HepG2 (cell line): ENCODE data around the gene ZNF526. TPM values are rescaled to one million over a fixed set of nuclear protein-coding genes. Genes with fewer than 3 reads are reported as not detected.

Experiments used
- CAMTA2 ChIP-seq: sonication (generic); formaldehyde crosslinking; IDR thresholded peaks from 2 replicates; pipeline ENCODE4 v1.4.0; 2020; ENCODE audit warnings: mild to moderate bottlenecking, missing genetic modification reagents, borderline replicate concordance
- ETS1 ChIP-seq: sonication (generic); formaldehyde crosslinking; IDR thresholded peaks from 2 replicates; pipeline ENCODE4 v1.4.0; 2020; ENCODE audit warnings: missing genetic modification reagents
- FOXC1 ChIP-seq: sonication (generic); formaldehyde crosslinking; IDR thresholded peaks from 2 replicates; pipeline ENCODE4 v1.8.0; 2022; ENCODE audit warnings: mild to moderate bottlenecking, missing genetic modification reagents, borderline replicate concordance
- FOXO1 ChIP-seq: sonication (generic); formaldehyde crosslinking; IDR thresholded peaks from 2 replicates; pipeline ENCODE4 v1.4.0; 2020; ENCODE audit warnings: missing genetic modification reagents
- HBP1 ChIP-seq: IDR thresholded peaks from 2 replicates; pipeline ENCODE4 v1.6.1; 2016; ENCODE audit warnings: low read depth, control low read depth
- NR2F2 ChIP-seq: IDR thresholded peaks from 2 replicates; pipeline ENCODE4 v1.6.1; 2012; ENCODE audit warnings: low read depth, inconsistent platforms, borderline replicate concordance
- RBFOX2 ChIP-seq: fragments of 200-400 bp; formaldehyde crosslinking; IDR thresholded peaks from 2 replicates; pipeline ENCODE4 v1.6.1; 2017; ENCODE audit warnings: low read depth, mild to moderate bottlenecking, low read length
- THAP11 ChIP-seq: IDR thresholded peaks from 2 replicates; pipeline ENCODE4 v1.6.1; 2016; ENCODE audit warnings: missing biosample characterization, missing genetic modification reagents
- THRA ChIP-seq: sonication (generic); formaldehyde crosslinking; IDR thresholded peaks from 2 replicates; pipeline ENCODE4 v1.4.0; 2020; ENCODE audit warnings: missing genetic modification reagents, borderline replicate concordance
- TRIM22 ChIP-seq: fragments of 450-650 bp; IDR thresholded peaks from 2 replicates; pipeline ENCODE4 v1.6.1; 2017
- WIZ ChIP-seq: sonication (generic); formaldehyde crosslinking; IDR thresholded peaks from 2 replicates; pipeline ENCODE4 v1.5.1; 2020; ENCODE audit warnings: mild to moderate bottlenecking, missing genetic modification reagents
- ZFP62 ChIP-seq: sonication (generic); formaldehyde crosslinking; IDR thresholded peaks from 2 replicates; pipeline ENCODE4 v1.4.0; 2020; ENCODE audit warnings: missing genetic modification reagents
- ZNF17 ChIP-seq: sonication (generic); formaldehyde crosslinking; IDR thresholded peaks from 2 replicates; pipeline ENCODE4 v1.5.0; 2020; ENCODE audit warnings: mild to moderate bottlenecking, missing genetic modification reagents
- ZNF225 ChIP-seq: sonication (generic); formaldehyde crosslinking; IDR thresholded peaks from 2 replicates; pipeline ENCODE4 v1.4.0; 2020; ENCODE audit warnings: mild to moderate bottlenecking, missing genetic modification reagents
- ZNF382 ChIP-seq: sonication (generic); formaldehyde crosslinking; IDR thresholded peaks from 2 replicates; pipeline ENCODE4 v1.5.0; 2020; ENCODE audit warnings: missing genetic modification reagents, mild to moderate bottlenecking, borderline replicate concordance
- ZNF629 ChIP-seq: sonication (generic); formaldehyde crosslinking; conservative IDR thresholded peaks from 2 replicates; pipeline ENCODE4 v1.5.0; 2020; ENCODE audit warnings: missing genetic modification reagents
- ZNF709 ChIP-seq: sonication (generic); formaldehyde crosslinking; IDR thresholded peaks from 2 replicates; pipeline ENCODE4 v1.5.0; 2020; ENCODE audit warnings: mild to moderate bottlenecking, missing genetic modification reagents
- ZNF749 ChIP-seq: sonication (generic); formaldehyde crosslinking; IDR thresholded peaks from 2 replicates; pipeline ENCODE4 v1.8.0; 2022; ENCODE audit warnings: mild to moderate bottlenecking, missing genetic modification reagents, moderate library complexity, borderline replicate concordance
- ZSCAN5A ChIP-seq: sonication (generic); formaldehyde crosslinking; IDR thresholded peaks from 2 replicates; pipeline ENCODE4 v1.8.0; 2022; ENCODE audit warnings: mild to moderate bottlenecking, missing genetic modification reagents, borderline replicate concordance
- ZSCAN9 ChIP-seq: IDR thresholded peaks from 2 replicates; pipeline ENCODE4 v1.6.1; 2016; ENCODE audit warnings: borderline replicate concordance
- ZUFSP ChIP-seq: sonication (generic); formaldehyde crosslinking; IDR thresholded peaks from 2 replicates; pipeline ENCODE4 v1.9.0; 2021; ENCODE audit warnings: missing genetic modification reagents, mild to moderate bottlenecking, borderline replicate concordance
- polyA plus RNA-seq, 8 experiments: library from polyadenylated mRNA; depleted of rRNA in 3 of 8; stranded (reverse) in 7 of 8; unstranded in 1 of 8; fragments of >200 nt; fragmentation: Illumina TruSeq in 4 of 8; extraction: Trizol in 4 of 8; gene quantifications; 2 replicates each; pipeline versions ENCODE4 v1.2.1 to v1.2.3, GENCODE V29; 2011 to 2016; ENCODE audit warnings: low read depth in 4 of 8, missing spikeins in 1 of 8, mixed read lengths in 1 of 8; ENCODE audit not compliant: insufficient read depth in 1 of 8
- total RNA-seq, 5 experiments: library from RNA; depleted of rRNA; stranded (reverse); fragments of >200 nt; fragmentation: Illumina TruSeq; extraction: Trizol; gene quantifications; 2 replicates each; pipeline ENCODE4 v1.2.3, GENCODE V29; 2016; ENCODE audit warnings: low read depth in 1 of 5

Gene ZNF526
- total and polyA plus RNA-seq, 2 of the 13 experiments (the other 11 are each of a cell fraction or from before 2014, with no cell fraction given), result 3.3 to 8.4 TPM

GRCh38 chr19:42246143-42246921, 26.2 kb downstream of the ZNF526 start (continued):
- no peak for TF ChIP-seq THRA (CRISPR knock-in tag)
- no peak for TF ChIP-seq ZNF709 (CRISPR knock-in tag)
- no peak for TF ChIP-seq ZNF17 (CRISPR knock-in tag)
- TF ChIP-seq RBFOX2, result peak; percentile 57
- no peak for TF ChIP-seq ZSCAN9 (CRISPR knock-in tag)
- TF ChIP-seq THAP11 (CRISPR knock-in tag), result 0 out of 2 replicates have a peak, but pooled peaks have one; percentile 23
- TF ChIP-seq NR2F2, result no peak
- no peak for TF ChIP-seq ZNF225
- no peak for TF ChIP-seq ETS1 (CRISPR knock-in tag)
- TF ChIP-seq ZNF382 (CRISPR knock-in tag), result no peak
- TF ChIP-seq CAMTA2 (CRISPR knock-in tag), result peak; percentile 51; the same call in 1 of the 2 replicates
- TF ChIP-seq ZUFSP, result no peak
- TF ChIP-seq ZNF629 (CRISPR knock-in tag), result no peak
- TF ChIP-seq TRIM22, result no peak
- TF ChIP-seq HBP1 (CRISPR knock-in tag), result no peak
- no peak for TF ChIP-seq WIZ (CRISPR knock-in tag)
- 0 out of 2 replicates have a peak, but pooled peaks have one; percentile 29 for TF ChIP-seq FOXC1 (CRISPR knock-in tag)
- TF ChIP-seq ZNF749, result no peak
- TF ChIP-seq ZFP62 (CRISPR knock-in tag), result no peak
- TF ChIP-seq ZSCAN5A (CRISPR knock-in tag), result 0 out of 2 replicates have a peak, but pooled peaks have one; percentile 44
- no peak for TF ChIP-seq FOXO1 (CRISPR knock-in tag)
